HG02981 (cell line): ENCODE measurements around the gene MYL9.
"Not testable (repeated sequence)": the region's sequence is repeated elsewhere in the genome, so short reads cannot be mapped to it uniquely, and the experiment has no call there.

Experiments used
- ATAC-seq: cut with Tn5 transposase; IDR thresholded peaks from one replicate; pipeline ENCODE4 v1.9.1; 2021; ENCODE audit warnings: mild to moderate bottlenecking, moderate library complexity; ENCODE audit not compliant: unreplicated experiment

The MYL9 gene

GRCh38 chr20:36541227-36541767 is at the start of gene MYL9:
Gene MYL9, plus strand, starts transcription at chr20:36541519. Its CDS starts 3,366 bp downstream, at chr20:36544885.
- ATAC-seq, result no peak

GRCh38 chr20:36491901-36492617 is 49.3 kb upstream of the MYL9 start:
- no peak for ATAC-seq

- no peak for ATAC-seq
Measured at GRCh38 chr20:36493051-36493800, 48.1 kb upstream of the MYL9 start.

GRCh38 chr20:36493801-36494114 is 47.6 kb upstream of the MYL9 start:
- no peak for ATAC-seq

GRCh38 chr20:36496707-36497669 is 44.3 kb upstream of the MYL9 start:
- ATAC-seq, result no peak

- no peak for ATAC-seq
Measured at GRCh38 chr20:36497856-36498255, 43.5 kb upstream of the MYL9 start.

- ATAC-seq, result no peak
Measured at GRCh38 chr20:36498386-36499179, 42.7 kb upstream of the MYL9 start.

GRCh38 chr20:36499211-36499610 is 42.1 kb upstream of the MYL9 start:
- ATAC-seq, result no peak

GRCh38 chr20:36499723-36500501 is 41.4 kb upstream of the MYL9 start:
- no peak for ATAC-seq

GRCh38 chr20:36501367-36502006 is 39.8 kb upstream of the MYL9 start:
- no peak for ATAC-seq

- ATAC-seq, result no peak
Measured at GRCh38 chr20:36504295-36504694, 37.0 kb upstream of the MYL9 start.

- ATAC-seq, result no peak
Measured at GRCh38 chr20:36506253-36506652, 35.1 kb upstream of the MYL9 start.

GRCh38 chr20:36507746-36508145 is 33.6 kb upstream of the MYL9 start:
- ATAC-seq, result no peak

- no peak for ATAC-seq
Measured at GRCh38 chr20:36519012-36519719, 22.2 kb upstream of the MYL9 start.

GRCh38 chr20:36519944-36520343 is 21.4 kb upstream of the MYL9 start:
- no peak for ATAC-seq

GRCh38 chr20:36521526-36521925 is 19.8 kb upstream of the MYL9 start:
- no peak for ATAC-seq

- ATAC-seq, result not testable (repeated sequence)
Measured at GRCh38 chr20:36522412-36522811, 18.9 kb upstream of the MYL9 start.

- ATAC-seq, result no peak
Measured at GRCh38 chr20:36523341-36523740, 18.0 kb upstream of the MYL9 start.
